NCI-H446 (cell line): ENCODE results near the gene PROCR.
A peak's percentile ranks its signal among the peaks of the same experiment; 100 is the strongest.
"Not testable (repeated sequence)": the region's sequence is repeated elsewhere in the genome, so short reads cannot be mapped to it uniquely, and the experiment has no call there.

Source experiments
- DNase-seq, 2 experiments: peaks; one replicate each; lab custom pipeline; 2025; lab: John Stamatoyannopoulos, UW

PROCR gene

DNA sequence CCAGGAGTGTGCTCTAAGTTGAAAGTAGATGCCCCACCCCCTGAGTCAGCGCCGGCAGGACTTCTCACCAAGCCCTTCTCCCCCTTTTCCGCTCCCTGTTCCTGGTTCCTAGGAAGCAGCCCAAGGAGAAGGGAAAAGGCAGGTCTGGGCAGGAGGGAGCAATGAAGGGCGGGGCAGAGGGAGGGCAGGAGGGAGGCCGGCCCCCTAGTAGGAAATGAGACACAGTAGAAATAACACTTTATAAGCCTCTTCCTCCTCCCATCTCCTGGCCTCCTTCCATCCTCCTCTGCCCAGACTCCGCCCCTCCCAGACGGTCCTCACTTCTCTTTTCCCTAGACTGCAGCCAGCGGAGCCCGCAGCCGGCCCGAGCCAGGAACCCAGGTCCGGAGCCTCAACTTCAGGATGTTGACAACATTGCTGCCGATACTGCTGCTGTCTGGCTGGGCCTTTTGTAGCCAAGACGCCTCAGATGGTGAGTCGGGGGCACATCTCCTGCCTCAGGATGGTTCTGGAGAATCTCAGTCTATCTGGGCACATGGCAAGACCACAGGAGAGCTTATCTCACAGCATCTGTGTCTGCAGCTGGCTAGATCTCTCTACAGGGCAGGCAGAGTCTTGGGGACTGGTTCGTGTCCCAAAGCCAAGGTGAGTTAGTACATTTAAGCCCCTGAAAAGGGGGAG is at the start of gene PROCR:
Gene PROCR (plus strand): TSS at position 320 of the 681 bp plus-strand sequence. CDS start 83 bp downstream, at position 403.
- peak; percentile 75 to 87 for DNase-seq

DNA sequence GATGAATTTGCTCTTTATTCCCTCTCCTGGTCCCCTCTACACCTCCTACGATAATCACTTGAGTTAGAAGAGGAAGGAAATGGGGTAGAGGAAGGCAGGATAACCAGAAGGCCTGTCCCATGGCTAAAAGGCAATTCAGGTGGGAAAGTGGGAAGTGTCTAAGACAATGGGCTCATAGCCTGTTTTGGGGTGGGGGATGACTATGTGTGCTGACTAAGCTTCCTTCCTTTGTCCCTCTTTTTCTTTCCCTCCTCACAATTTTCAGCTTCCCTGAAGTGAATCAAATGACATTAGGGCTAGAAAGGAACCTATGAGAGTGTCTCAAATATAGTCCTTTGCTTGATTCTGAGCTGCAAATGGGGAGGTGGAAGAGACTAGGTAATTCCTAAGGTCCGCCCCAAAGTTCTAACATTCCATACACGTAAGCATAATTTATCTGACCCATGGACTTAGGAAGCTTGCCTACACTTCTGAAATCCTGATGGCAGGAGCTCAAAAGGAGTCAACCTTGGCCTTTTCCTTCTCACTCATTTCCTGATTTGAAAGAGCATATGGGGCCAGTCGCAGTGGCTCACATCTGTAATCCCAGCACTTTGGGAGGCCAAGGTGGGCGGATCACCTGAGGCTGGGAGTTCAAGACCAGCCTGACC is 49.0 kb upstream of the PROCR start:
- no peak for DNase-seq

DNA sequence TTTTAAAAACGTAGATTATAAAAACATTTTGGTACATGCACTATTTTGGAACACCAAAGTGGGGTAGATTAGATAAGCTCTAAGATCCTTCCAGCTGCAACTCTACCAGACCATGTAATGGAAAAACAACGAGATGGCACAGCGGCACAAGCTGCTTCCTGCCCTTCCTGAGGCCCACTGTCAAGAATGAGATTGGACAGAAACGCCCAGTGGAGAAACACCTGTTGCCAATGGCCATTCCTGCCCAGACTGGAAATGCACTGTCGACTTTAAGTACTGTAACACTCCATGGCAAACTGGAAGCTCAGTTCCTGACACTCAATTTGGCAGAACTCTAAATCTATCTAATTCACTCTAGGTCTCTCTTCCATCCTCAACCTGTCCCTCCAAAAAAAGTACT is 46.1 kb upstream of the PROCR start:
- DNase-seq, result no peak

DNA sequence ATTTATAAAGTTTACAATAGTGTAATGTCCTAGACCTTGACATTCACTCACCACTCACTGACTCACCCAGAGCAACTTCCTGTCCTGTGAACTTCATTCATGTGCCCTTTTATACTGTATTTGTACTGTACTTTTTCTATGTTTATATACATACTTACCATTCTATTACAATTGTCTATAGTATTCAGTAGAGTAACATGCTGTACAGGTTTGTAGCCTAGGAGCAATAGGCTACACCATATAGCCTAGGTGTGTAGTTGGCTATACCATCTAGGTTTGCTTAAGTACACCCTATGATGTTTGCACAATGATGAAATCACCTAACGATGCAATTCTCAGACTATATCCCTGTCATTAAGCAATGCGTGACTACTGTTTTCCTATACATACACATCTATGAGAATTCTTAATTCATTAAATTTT is 42.2 kb upstream of the PROCR start:
- DNase-seq, result no peak

DNA sequence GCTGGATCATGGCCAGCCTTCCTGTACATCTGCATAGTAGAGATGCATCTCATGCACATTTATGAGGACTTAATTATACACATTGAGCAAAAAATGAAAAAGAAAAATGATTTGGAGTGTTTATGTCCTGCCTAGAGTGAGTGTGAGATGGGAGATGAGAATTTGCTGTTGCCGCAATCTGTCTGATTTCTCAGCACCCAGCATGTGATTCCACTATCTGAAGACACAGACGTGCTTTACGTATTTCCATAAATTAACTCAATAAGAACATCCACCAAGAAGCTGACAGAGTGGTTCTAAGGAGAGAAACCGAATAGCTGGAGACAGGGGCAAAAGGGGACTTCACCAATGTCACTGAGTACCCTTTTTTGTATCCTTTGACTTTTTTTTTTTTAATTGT is 39.9 kb upstream of the PROCR start:
- no peak for DNase-seq

DNA sequence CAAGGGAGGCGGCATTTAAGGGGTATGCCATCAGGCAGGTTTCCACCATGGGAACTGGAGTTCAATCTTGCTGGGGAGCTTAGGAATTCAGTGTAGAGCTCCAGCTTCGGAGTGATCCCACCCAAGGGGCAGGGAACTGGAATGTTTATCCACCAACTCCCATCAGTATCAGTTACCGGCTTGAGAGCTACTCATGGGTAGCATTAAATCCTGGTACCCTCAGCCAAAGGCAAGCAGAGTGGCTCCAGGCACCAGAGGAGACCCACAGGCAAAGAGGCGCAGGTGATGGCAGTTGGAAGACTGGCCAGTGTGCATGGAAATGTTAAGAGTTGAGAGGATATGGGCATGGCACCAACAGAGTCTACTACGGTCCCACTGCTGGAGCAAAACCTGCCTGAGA is 38.8 kb upstream of the PROCR start:
- no peak for DNase-seq

DNA sequence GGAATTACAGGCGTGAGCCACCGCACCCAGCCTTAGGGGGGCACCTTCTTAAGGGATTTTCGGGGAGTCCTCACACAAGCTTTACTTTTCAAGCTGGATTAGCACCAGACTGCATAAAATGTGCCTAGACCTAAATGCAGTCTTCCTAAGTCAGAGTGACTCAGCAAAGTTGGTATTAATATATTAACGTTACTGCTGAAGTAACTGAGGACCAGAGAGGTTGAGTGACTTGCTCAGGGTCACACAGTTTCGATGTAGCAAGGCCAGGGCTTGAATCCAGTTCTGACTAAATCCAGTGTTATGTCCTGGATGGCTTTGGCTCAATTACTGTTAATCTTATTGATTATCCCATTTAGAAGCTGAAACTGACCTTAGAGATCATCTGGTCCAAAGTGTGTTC is 38.1 kb upstream of the PROCR start:
- no peak for DNase-seq

DNA sequence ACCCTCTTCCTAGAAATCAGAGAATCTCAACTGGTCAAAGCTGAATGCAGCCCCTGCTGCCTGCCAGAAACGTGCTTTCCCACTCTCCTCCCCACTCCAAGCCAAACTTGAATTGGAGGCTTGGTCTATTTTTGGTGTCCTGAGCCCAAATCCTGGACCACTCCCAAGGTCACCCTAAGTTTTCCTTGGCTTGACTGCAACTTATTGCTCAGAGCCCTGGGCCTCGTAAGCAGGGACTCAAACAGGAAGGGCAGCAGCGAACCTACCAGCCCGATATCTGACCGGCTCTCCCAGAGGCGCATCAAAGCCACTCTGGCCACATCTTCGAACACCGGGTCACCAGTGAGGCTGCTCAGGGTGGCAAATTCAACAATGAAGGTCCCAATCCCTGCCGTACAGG is 37.4 kb upstream of the PROCR start:
- DNase-seq, result no peak

DNA sequence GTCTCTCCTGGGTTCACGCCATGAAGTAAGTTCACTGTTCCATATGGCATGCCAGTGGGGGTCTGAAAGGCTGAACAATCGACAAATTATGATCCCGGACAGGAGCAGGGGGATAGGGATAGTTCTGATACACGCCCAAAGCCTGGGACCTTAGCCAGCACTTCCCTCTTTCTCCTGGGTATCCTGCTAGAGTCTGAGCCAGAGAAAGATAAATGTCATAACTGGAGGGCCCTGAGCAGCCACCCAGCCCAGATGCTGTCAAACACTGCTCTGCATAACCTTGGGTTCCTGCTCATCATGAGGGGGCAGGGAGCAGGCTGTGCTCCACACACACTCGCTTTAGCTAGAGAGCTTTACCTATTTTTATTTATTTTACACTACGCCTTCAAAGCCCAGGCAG is 37.0 kb upstream of the PROCR start:
- DNase-seq, result no peak

DNA sequence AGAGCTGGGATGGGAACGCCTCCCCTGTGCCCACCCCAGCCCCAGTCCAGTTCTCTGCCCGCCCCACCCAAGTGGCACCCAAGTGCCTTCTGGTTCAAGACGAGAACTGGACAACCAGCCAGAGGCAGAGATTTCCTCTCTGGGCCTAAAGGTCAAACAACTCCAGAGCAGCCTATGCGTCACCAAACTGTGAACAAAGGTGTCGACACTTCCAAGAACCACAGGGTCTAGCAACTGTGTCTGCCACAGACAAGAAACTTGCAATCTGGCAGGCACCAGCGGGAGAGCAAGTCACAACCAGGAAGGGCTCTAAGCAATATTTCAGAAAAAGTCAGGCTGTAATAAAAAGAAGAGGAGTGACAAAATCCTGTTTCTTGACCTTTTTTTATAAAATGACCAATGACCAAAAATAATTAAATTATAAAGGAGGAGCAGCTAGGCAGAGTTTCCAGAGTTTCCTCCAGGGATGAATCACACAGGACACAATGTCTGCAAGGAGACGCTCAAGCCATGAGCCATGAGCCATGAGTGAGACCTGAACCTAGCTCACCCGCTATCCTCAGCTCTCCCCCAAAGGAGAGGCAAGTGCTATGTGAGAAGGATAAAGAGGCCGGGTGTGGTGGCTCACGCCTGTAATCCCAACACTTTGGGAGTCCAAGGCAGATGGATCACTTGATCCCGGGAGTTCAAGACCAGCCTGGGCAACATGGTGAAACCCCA is 35.8 kb upstream of the PROCR start:
- no peak for DNase-seq

DNA sequence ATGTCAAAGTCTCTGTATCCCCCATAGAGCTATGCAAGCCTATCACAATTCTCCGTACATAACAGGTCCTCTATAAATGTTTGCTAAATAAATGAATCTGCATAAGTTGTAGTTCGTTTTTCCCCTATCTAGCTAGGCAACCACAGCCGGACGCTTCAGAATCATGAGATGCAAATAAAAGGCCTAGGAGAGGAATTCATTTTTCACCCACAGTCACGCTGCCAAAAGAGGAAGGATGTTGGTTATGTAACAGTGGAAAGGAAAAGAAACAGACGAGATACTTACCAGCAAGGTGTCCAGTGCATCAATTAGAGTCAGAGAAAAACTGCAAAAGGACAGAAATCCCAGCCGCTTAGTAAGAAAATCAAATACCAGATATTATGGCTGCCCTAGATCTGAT is 27.2 kb upstream of the PROCR start:
- DNase-seq, result no peak

DNA sequence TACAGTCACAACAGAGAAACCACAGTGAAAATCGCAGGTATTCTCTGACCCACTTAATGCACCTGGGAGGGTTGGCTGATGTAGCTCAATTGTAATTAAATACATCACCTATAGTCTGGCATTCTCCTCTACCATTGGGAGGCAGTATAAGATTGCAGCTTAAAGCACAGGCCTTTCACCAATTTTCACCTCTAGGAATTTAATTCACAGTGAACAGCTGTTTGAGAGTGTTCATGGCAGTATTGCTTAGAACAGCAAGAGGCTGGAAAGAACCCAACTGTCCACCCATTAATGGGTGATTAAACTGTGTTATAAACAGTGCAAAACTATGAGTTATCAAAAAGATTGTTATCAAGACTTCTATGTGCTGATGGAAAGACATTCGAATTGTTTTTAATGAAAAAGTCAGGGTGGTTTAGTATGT is 26.7 kb upstream of the PROCR start:
- DNase-seq, result peak; percentile 30 to 76

DNA sequence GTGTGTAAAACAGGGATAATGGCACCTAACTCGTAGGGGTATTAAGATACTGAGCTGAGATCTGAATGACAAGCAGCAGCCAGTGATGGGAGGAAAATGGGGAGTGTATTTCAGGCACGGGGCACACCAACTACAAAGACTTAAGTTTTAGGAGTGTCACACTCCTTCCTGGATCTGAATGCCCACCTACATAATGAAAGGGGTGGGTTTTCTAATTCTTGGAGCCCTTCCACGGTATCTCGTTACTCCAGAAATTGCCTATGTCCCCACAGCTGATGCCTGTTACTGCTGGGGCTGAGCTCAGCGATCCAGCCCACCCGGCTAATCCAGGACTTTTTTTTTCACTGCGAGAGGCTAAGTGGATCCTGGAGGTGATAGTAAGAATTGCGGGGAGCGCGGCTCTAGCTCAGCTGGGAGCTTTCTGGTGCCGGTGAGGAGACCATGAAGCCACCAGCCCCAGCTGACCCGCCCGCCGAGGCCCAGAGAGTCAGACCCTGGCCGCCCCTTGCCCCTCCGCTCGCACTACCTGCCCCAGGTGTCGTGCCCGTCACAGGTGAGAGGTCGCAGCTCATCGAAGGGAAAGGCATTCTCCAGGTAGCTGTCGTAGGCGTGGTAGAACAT is 25.5 kb upstream of the PROCR start:
- no peak for DNase-seq

DNA sequence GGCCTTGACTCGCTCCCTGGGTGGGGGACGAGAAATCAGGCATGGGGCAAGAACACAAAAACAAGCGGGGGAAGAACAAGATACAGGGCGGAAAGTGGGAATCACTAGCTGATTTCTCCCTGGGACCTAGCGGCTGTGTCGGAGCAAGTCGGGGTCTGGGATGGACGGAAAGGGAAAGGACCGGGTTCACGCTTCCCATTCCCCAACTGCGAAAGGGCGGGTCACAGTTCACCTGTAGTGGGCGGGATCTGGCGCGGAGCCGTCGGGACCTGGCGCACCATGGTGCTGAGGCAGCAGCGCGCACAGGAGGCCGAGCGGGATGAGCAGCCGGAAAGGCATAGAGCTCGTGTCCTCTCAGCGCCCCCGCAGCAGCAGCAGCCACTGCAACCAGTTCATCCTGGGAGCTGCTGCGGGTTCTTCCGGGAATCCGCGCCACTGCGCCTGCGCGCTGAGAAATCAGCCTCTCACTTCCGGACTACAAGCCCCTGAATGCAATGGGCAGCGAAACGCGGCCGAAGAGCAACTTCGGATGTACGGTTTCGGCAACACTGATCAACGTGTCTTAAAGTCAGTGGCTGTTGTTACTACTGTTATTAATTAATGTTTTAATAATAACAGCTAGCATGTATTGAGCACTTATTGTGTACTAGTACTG is 24.8 kb upstream of the PROCR start, which contains the start of gene EDEM2:
Gene EDEM2 (minus strand): TSS at position 417 of the 655 bp plus-strand sequence. CDS start 78 bp downstream, at position 339.
- DNase-seq, result peak; percentile 90 to 95

DNA sequence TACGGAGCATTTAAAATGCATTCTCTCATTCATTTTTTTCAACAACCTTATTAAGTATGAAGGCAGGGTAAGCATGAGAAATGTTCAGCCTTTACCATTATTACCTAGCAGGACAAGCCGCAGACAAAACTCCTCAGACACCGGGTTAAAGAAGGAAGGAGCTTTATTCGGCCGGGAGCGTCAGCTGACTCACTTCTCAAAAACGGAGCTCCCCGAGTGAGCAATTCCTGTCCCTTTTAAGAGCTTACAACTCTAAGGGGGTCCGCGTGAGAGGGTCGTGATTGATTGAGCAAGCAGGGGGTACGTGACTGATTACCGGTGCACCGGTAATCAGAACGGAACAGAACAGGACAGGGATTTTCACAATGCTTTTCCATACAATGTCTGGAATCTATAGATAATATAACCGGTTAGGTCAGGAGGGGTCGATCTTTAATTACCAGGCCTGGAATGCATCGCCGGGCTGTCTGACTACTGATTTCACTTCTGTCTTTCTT is 24.2 kb upstream of the PROCR start:
- not testable (repeated sequence) for DNase-seq

DNA sequence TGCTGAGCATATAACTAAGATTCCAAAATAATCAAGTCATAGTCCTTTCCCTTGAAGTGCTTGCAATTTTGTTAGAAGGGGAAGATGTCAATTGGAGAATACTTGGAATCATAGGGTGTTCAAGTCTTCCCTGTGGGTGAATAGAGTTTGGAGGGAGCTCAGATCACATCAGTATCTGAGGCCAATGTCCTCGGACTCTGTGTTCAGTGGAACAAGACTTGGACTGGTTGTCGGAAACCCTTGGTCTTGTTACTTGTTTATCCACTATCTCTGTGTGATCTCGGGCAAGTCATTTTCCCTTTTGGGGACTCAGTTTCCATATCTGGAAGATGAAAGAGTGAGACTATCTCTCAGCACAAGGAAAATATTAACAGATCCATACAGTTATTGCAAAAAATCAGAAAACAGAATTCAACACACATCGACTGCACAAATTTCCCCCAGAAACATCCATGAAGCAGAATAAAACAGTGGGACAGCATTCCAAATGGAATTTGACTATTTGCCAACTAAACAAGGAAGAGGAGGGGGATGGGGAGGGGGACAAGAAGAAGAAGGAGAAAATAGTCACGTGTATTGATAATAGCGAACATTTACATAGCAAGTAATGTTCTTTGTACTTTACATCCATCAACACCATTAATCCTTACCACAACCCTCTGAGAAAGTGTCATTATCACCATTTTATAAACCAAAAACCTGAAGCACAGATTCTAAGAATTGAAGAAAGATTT is 20.9 kb upstream of the PROCR start:
- no peak for DNase-seq

DNA sequence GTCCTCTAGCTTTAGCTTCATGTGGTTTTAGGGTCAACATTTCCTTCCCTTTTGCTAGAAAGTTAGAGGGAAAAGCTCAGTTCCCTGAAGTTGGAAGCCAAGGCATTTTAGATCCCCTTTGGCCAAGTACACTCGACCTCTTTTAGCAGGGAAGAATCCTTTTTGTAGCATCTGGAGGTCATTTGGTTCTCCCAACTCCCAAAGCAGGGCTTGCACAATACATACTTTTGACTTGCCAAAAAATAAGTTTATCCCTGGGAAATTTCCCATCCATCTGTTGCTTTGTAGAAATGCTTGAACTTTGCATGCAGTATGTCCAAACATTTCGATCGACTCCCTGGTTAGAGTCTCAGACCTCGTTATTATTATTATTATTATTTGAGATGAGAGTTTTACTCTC is 20.1 kb upstream of the PROCR start:
- no peak for DNase-seq

DNA sequence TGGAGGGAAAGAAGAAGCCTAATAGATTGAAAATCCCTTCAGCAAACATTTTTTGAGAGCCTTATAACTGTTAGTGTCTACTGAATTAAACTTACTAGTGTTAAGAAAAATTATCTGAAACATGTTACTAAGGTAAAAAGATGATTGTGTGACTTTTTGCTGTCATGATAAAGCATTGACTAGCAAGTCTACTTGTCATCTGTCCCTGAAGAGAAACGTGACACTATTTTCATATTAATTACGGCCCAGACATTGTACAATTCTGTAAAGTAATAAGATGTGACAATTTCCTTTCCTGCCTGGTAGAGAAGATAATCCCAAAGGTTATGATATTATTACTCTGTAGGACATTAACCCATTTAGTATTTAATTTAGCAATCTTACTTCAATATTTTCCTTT is 15.9 kb upstream of the PROCR start:
- DNase-seq, result no peak

DNA sequence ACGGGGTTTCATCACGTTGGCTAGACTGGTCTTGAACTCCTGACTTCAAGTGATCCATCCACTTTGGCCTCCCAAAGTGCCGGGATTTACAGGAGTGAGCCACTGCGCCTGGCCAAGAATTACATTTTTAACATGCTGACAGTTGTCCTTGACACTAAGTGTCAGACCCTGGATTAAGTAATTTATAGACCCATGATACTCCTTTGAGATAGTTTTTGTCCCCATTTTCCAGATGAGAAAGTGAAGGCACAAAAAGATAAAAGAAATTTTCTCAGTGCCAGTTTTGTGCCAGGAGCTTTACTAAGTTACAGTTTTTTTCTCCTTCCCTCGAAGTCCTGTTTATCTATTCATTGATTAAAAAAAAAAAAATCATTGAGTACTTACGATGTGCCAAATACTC is 14.9 kb upstream of the PROCR start:
- no peak for DNase-seq

DNA sequence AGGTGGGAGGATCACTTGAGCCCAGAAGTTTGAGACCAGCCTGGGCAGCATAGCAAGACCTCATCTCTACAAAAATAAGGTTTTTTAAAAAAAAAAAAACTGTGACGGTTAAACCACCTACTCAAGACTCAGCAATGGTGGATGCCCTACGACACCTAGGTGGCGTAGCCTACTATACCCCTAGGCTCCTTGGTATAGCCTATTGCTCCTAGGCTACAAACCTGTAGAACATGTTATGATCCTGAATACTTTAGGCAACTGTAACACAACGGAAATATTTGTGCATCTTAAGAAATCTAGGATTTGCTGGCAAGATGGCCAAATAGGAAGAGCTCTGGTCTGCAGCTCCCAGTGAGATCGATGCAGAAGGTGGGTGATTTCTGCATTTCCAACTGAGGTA is 11.5 kb upstream of the PROCR start:
- not testable (repeated sequence) for DNase-seq

DNA sequence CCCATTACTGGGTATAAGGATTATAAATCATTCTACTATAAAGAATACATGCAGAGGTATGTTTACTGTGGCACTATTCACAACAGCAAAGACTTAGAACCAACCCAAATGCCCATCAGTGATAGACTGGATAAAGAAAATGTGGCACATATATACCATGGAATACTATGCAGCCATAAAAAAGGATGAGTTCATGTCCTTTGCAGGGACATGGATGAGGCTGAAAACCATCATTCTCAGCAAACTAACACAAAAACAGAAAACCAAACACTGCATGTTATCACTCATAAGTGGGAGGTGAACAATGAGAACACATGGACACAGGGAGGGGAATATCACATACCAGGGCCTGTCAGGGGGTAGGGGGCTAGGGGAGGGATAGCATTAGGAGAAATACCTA is 7.3 kb upstream of the PROCR start:
- not testable (repeated sequence) for DNase-seq
